GM12878 (cell line): ENCODE measurements around the gene TCTN1.
A peak's percentile ranks its signal among the peaks of the same experiment; 100 is the strongest.

Experiments
- BMI1 ChIP-seq: fragments of 450-650 bp; IDR thresholded peaks from 2 replicates; pipeline ENCODE4 v1.6.1; 2016; ENCODE audit warnings: mild to moderate bottlenecking, moderate library complexity, borderline replicate concordance
- EZH2 ChIP-seq: IDR thresholded peaks from 2 replicates; pipeline ENCODE4 v1.6.1; 2012; ENCODE audit warnings: low read depth, mild to moderate bottlenecking, control low read depth, inconsistent platforms, low read length, borderline replicate concordance; ENCODE audit not compliant: control insufficient read depth
- POLR2A ChIP-seq: IDR thresholded peaks from 2 replicates; pipeline ENCODE4 v1.6.1; 2011; ENCODE audit warnings: low read depth, mild to moderate bottlenecking, low read length
- POLR2AphosphoS5 ChIP-seq: IDR thresholded peaks from 2 replicates; pipeline ENCODE4 v1.6.1; 2011; ENCODE audit warnings: mild to moderate bottlenecking, low read length, inconsistent platforms
- RCOR1 ChIP-seq: conservative IDR thresholded peaks from 2 replicates; pipeline ENCODE4 v1.6.1; 2012; ENCODE audit warnings: low read depth, low read length, improper control_type of control experiment
- TF ChIP-seq, protein P1 (sequence below): IDR thresholded peaks from 2 replicates; pipeline ENCODE4 v1.6.1; 2012; ENCODE audit warnings: mild to moderate bottlenecking, low read depth, low read length
- TF ChIP-seq, protein P2 (sequence below): IDR thresholded peaks from 2 replicates; pipeline ENCODE4 v1.6.1; 2012; ENCODE audit warnings: low read length, inconsistent platforms
- TF ChIP-seq, protein P3 (sequence below), 3 experiments: IDR thresholded peaks in 2 of 3; conservative IDR thresholded peaks in 1 of 3; 2 replicates each; pipeline ENCODE4 v1.5.1; 2011; ENCODE audit warnings: low read depth in 3 of 3, low read length in 3 of 3, mild to moderate bottlenecking in 3 of 3, control low read depth in 2 of 3, moderate library complexity in 2 of 3, inconsistent platforms in 1 of 3, mixed read lengths in 1 of 3; ENCODE audit not compliant: control insufficient read depth in 2 of 3, insufficient read depth in 1 of 3; ENCODE audit errors: extremely low read depth in 1 of 3
- TF ChIP-seq, protein P4 (sequence below): IDR thresholded peaks from 2 replicates; pipeline ENCODE4 v1.6.1; 2011; ENCODE audit warnings: low read depth, low read length, improper control_type of control experiment, borderline replicate concordance

DNA sequence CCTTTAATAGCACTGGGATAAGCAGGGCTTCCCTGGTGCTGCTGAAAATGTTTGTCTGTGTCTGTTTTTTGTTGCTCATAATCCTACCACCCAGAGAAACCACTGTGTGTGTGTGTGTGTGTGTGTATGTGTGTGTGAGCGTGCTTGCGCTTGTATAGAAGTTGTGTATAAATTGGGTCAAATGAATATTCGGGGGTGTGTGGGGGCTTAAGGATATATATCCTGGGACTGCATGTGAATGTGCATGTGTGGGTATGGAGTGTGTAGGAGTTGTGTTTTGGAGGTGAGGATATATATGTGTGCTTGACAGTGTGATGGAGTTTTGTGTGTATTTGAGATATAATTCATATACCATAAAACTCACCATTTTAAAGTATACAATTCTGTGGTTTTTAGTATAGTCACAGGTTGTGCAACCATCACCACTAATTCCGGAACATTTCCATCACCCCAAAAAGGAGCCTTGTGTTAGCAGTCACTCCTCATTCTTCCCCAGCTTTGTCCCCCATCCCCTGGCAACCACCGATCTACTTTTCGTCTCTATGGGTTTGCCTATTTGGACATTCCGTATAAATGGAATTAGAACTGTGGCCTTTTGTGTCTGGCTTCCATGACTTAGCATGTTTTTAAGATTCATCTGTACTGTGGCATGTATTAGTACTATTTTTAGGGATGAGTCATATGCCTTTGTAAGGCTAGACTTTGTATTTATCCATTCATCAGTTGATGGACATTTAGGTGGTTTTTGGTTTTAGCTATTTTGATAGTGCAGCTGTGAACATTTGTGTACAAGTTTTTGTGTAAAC is 25.6 kb downstream of the TCTN1 start:
- TF ChIP-seq, protein P1, sequence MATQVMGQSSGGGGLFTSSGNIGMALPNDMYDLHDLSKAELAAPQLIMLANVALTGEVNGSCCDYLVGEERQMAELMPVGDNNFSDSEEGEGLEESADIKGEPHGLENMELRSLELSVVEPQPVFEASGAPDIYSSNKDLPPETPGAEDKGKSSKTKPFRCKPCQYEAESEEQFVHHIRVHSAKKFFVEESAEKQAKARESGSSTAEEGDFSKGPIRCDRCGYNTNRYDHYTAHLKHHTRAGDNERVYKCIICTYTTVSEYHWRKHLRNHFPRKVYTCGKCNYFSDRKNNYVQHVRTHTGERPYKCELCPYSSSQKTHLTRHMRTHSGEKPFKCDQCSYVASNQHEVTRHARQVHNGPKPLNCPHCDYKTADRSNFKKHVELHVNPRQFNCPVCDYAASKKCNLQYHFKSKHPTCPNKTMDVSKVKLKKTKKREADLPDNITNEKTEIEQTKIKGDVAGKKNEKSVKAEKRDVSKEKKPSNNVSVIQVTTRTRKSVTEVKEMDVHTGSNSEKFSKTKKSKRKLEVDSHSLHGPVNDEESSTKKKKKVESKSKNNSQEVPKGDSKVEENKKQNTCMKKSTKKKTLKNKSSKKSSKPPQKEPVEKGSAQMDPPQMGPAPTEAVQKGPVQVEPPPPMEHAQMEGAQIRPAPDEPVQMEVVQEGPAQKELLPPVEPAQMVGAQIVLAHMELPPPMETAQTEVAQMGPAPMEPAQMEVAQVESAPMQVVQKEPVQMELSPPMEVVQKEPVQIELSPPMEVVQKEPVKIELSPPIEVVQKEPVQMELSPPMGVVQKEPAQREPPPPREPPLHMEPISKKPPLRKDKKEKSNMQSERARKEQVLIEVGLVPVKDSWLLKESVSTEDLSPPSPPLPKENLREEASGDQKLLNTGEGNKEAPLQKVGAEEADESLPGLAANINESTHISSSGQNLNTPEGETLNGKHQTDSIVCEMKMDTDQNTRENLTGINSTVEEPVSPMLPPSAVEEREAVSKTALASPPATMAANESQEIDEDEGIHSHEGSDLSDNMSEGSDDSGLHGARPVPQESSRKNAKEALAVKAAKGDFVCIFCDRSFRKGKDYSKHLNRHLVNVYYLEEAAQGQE: no peak
- TF ChIP-seq POLR2AphosphoS5 (no peak), EZH2 (no peak), RCOR1 (no peak), BMI1 (no peak), POLR2A (no peak)
- TF ChIP-seq, protein P2, sequence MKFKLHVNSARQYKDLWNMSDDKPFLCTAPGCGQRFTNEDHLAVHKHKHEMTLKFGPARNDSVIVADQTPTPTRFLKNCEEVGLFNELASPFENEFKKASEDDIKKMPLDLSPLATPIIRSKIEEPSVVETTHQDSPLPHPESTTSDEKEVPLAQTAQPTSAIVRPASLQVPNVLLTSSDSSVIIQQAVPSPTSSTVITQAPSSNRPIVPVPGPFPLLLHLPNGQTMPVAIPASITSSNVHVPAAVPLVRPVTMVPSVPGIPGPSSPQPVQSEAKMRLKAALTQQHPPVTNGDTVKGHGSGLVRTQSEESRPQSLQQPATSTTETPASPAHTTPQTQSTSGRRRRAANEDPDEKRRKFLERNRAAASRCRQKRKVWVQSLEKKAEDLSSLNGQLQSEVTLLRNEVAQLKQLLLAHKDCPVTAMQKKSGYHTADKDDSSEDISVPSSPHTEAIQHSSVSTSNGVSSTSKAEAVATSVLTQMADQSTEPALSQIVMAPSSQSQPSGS: peak; percentile 69
- TF ChIP-seq, protein P3, sequence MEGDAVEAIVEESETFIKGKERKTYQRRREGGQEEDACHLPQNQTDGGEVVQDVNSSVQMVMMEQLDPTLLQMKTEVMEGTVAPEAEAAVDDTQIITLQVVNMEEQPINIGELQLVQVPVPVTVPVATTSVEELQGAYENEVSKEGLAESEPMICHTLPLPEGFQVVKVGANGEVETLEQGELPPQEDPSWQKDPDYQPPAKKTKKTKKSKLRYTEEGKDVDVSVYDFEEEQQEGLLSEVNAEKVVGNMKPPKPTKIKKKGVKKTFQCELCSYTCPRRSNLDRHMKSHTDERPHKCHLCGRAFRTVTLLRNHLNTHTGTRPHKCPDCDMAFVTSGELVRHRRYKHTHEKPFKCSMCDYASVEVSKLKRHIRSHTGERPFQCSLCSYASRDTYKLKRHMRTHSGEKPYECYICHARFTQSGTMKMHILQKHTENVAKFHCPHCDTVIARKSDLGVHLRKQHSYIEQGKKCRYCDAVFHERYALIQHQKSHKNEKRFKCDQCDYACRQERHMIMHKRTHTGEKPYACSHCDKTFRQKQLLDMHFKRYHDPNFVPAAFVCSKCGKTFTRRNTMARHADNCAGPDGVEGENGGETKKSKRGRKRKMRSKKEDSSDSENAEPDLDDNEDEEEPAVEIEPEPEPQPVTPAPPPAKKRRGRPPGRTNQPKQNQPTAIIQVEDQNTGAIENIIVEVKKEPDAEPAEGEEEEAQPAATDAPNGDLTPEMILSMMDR (IDR thresholded peaks at IDR 0.05 in 2 of 3, conservative IDR thresholded peaks at IDR 0.05 in 1 of 3; ENCODE audit: control insufficient read depth in 2 of 3, extremely low read depth in 1 of 3, insufficient read depth in 1 of 3, low read depth in 3 of 3, low read length in 3 of 3): no peak
- TF ChIP-seq, protein P4, sequence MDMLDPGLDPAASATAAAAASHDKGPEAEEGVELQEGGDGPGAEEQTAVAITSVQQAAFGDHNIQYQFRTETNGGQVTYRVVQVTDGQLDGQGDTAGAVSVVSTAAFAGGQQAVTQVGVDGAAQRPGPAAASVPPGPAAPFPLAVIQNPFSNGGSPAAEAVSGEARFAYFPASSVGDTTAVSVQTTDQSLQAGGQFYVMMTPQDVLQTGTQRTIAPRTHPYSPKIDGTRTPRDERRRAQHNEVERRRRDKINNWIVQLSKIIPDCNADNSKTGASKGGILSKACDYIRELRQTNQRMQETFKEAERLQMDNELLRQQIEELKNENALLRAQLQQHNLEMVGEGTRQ: no peak
